Bronchial epithelial cell (primary cell): ENCODE data around the gene GRAMD1A. TPM values are rescaled to one million over a fixed set of nuclear protein-coding genes. Genes with fewer than 3 reads are reported as not detected.

Source experiments
- DNase-seq: peaks from one replicate; pipeline ENCODE4 v3.0.0-alpha.2; 2010; ENCODE audit warnings: low read depth
- FAIRE-seq: peaks from 2 replicates; lab custom pipeline; 2011; peaks lifted over from hg19 to GRCh38; lab: Jason Lieb, UNC
- H3K27me3 ChIP-seq: 2 replicates; pipeline ENCODE4 v1.5.1; 2011; ENCODE audit warnings: low read length; ENCODE audit not compliant: control insufficient read depth, insufficient read depth
- H3K36me3 ChIP-seq: 2 replicates; pipeline ENCODE4 v1.5.1; 2011; ENCODE audit warnings: low read length; ENCODE audit not compliant: control insufficient read depth, insufficient read depth
- H3K4me3 ChIP-seq: 2 replicates; pipeline ENCODE4 v1.5.1; 2011; ENCODE audit warnings: mild to moderate bottlenecking, low read depth, low read length, control low read depth
- CTCF ChIP-seq: IDR thresholded peaks from 2 replicates; pipeline ENCODE4 v1.5.1; 2011; ENCODE audit warnings: mild to moderate bottlenecking, moderate library complexity, low read length, control low read depth, inconsistent platforms; ENCODE audit not compliant: insufficient read depth, severe bottlenecking
- total RNA-seq: library from RNA; depleted of rRNA; stranded (reverse); fragments of >200 nt; gene quantifications from 2 replicates; pipeline ENCODE4 v1.2.1, GENCODE V29; 2014

GRAMD1A gene
- total RNA-seq, 1 donor from 2014 or later = 7.9 TPM

GRCh38 chr19:35066121-35066520 lies 66.0 kb downstream of the GRAMD1A start:
- DNase-seq (no peak), FAIRE-seq (no peak)
- no peaks in the 10 kb centered on the region for H3K36me3 ChIP-seq
- no peak for TF ChIP-seq CTCF
- H3K27me3 ChIP-seq = no peaks in the 10 kb centered on the region
- no peak overlapping the region for H3K4me3 ChIP-seq

GRCh38 chr19:35066691-35067563 lies 66.8 kb downstream of the GRAMD1A start:
- Histone ChIP-seq H3K27me3 (no peaks in the 10 kb centered on the region), H3K36me3 (no peaks in the 10 kb centered on the region), H3K4me3 (no peak overlapping the region)
- FAIRE-seq (no peak), DNase-seq (peak; percentile 66)
- peak; percentile 92 for TF ChIP-seq CTCF

GRCh38 chr19:35068941-35069634 lies 69.0 kb downstream of the GRAMD1A start:
- Histone ChIP-seq H3K27me3 (no peaks in the 10 kb centered on the region), H3K4me3 (no peak overlapping the region), H3K36me3 (no peaks in the 10 kb centered on the region)
- TF ChIP-seq CTCF = no peak
- DNase-seq = no peak
- no peak for FAIRE-seq

GRCh38 chr19:35069696-35070095 lies 69.6 kb downstream of the GRAMD1A start:
- FAIRE-seq (no peak), DNase-seq (no peak)
- Histone ChIP-seq H3K4me3 (no peak overlapping the region), H3K27me3 (no peaks in the 10 kb centered on the region), H3K36me3 (no peaks in the 10 kb centered on the region)
- no peak for TF ChIP-seq CTCF

GRCh38 chr19:35070471-35070870 lies 70.3 kb downstream of the GRAMD1A start:
- FAIRE-seq (no peak), DNase-seq (no peak)
- Histone ChIP-seq H3K4me3 (no peak overlapping the region), H3K36me3 (no peaks in the 10 kb centered on the region), H3K27me3 (no peaks in the 10 kb centered on the region)
- TF ChIP-seq CTCF = no peak
